Measurements from ENCODE around the gene PDE4D. TPM values are rescaled to one million over a fixed set of nuclear protein-coding genes. Genes with fewer than 3 reads are reported as not detected.

The PDE4D gene
- total RNA-seq, 1 experiment from 2014 or later = 3.3 TPM

DNA sequence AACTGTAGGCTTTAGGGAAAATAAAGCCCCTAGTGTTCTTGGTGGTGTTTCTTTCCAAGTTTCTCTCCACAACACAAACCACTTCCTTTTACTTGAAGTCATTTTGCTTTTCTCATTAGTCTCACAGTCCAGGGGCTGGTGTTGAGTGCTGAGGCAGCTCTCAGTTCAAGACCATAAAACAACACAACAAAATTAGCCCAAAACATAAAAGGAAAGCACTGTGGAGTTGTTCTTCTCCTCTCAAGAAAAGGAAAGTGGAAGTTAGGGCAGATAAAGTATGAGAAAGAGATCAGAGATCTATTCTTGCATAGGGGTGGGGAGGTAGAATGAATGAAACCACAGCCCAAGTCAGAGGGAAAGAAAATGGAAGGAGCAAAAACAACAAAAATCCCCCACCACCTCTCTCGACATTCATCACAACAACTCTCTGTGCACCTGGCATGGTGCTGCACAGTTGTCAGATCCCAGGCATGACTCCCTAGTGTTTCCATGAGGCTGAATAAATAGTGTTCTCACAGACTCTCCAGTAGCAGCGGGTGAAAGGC lies 740.8 kb downstream of the PDE4D start:
- Mint-ChIP-seq H3K27ac (no peak overlapping the region), H3K4me3 (no peak overlapping the region), H3K9me3 (no peaks in the 10 kb centered on the region), H3K4me1 (peaks cover 16% of the 10 kb centered on the region), H3K27me3 (ENCODE audit: low read depth) (peaks cover 11% of the 10 kb centered on the region), H3K36me3 (no peaks in the 10 kb centered on the region)
- ChIA-PET POLR2A (no interaction called here), CTCF (no interaction called here)
- TF ChIP-seq ESRRA (CRISPR knock-in tag; IDR thresholded peaks at IDR 0.05; ENCODE audit: borderline replicate concordance) (no peak), MXD4 (CRISPR knock-in tag; IDR thresholded peaks at IDR 0.05; ENCODE audit: borderline replicate concordance) (no peak), NR3C1 (CRISPR knock-in tag; conservative IDR thresholded peaks at IDR 0.05; ENCODE audit: low read depth) (no peak), ZBTB21 (CRISPR knock-in tag; IDR thresholded peaks at IDR 0.05; ENCODE audit: borderline replicate concordance) (no peak), SMAD3 (CRISPR knock-in tag; IDR thresholded peaks at IDR 0.05; ENCODE audit: borderline replicate concordance) (no peak), HMGA2 (CRISPR knock-in tag; IDR thresholded peaks at IDR 0.05) (no peak), ZNF423 (CRISPR knock-in tag; IDR thresholded peaks at IDR 0.05) (no peak), KAT7 (CRISPR knock-in tag; IDR thresholded peaks at IDR 0.05; ENCODE audit: borderline replicate concordance) (no peak), TP53 (CRISPR knock-in tag; IDR thresholded peaks at IDR 0.05) (no peak), TEAD4 (CRISPR knock-in tag; IDR thresholded peaks at IDR 0.05) (no peak), CBFB (CRISPR knock-in tag; IDR thresholded peaks at IDR 0.05; ENCODE audit: low read depth) (no peak)
- TF ChIP-seq, protein P1, sequence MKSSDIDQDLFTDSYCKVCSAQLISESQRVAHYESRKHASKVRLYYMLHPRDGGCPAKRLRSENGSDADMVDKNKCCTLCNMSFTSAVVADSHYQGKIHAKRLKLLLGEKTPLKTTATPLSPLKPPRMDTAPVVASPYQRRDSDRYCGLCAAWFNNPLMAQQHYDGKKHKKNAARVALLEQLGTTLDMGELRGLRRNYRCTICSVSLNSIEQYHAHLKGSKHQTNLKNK (CRISPR knock-in tag; IDR thresholded peaks at IDR 0.05) = no peak
- TF ChIP-seq, protein P2, sequence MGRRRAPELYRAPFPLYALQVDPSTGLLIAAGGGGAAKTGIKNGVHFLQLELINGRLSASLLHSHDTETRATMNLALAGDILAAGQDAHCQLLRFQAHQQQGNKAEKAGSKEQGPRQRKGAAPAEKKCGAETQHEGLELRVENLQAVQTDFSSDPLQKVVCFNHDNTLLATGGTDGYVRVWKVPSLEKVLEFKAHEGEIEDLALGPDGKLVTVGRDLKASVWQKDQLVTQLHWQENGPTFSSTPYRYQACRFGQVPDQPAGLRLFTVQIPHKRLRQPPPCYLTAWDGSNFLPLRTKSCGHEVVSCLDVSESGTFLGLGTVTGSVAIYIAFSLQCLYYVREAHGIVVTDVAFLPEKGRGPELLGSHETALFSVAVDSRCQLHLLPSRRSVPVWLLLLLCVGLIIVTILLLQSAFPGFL (CRISPR knock-in tag; IDR thresholded peaks at IDR 0.05; ENCODE audit: borderline replicate concordance) = no peak
- TF ChIP-seq, protein P3, sequence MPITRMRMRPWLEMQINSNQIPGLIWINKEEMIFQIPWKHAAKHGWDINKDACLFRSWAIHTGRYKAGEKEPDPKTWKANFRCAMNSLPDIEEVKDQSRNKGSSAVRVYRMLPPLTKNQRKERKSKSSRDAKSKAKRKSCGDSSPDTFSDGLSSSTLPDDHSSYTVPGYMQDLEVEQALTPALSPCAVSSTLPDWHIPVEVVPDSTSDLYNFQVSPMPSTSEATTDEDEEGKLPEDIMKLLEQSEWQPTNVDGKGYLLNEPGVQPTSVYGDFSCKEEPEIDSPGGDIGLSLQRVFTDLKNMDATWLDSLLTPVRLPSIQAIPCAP (CRISPR knock-in tag; IDR thresholded peaks at IDR 0.05) = no peak
- TF ChIP-seq, protein P4, sequence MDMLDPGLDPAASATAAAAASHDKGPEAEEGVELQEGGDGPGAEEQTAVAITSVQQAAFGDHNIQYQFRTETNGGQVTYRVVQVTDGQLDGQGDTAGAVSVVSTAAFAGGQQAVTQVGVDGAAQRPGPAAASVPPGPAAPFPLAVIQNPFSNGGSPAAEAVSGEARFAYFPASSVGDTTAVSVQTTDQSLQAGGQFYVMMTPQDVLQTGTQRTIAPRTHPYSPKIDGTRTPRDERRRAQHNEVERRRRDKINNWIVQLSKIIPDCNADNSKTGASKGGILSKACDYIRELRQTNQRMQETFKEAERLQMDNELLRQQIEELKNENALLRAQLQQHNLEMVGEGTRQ (CRISPR knock-in tag; IDR thresholded peaks at IDR 0.05) = no peak
- TF ChIP-seq, protein P5, sequence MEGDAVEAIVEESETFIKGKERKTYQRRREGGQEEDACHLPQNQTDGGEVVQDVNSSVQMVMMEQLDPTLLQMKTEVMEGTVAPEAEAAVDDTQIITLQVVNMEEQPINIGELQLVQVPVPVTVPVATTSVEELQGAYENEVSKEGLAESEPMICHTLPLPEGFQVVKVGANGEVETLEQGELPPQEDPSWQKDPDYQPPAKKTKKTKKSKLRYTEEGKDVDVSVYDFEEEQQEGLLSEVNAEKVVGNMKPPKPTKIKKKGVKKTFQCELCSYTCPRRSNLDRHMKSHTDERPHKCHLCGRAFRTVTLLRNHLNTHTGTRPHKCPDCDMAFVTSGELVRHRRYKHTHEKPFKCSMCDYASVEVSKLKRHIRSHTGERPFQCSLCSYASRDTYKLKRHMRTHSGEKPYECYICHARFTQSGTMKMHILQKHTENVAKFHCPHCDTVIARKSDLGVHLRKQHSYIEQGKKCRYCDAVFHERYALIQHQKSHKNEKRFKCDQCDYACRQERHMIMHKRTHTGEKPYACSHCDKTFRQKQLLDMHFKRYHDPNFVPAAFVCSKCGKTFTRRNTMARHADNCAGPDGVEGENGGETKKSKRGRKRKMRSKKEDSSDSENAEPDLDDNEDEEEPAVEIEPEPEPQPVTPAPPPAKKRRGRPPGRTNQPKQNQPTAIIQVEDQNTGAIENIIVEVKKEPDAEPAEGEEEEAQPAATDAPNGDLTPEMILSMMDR (IDR thresholded peaks at IDR 0.05) = no peak
- TF ChIP-seq, protein P6, sequence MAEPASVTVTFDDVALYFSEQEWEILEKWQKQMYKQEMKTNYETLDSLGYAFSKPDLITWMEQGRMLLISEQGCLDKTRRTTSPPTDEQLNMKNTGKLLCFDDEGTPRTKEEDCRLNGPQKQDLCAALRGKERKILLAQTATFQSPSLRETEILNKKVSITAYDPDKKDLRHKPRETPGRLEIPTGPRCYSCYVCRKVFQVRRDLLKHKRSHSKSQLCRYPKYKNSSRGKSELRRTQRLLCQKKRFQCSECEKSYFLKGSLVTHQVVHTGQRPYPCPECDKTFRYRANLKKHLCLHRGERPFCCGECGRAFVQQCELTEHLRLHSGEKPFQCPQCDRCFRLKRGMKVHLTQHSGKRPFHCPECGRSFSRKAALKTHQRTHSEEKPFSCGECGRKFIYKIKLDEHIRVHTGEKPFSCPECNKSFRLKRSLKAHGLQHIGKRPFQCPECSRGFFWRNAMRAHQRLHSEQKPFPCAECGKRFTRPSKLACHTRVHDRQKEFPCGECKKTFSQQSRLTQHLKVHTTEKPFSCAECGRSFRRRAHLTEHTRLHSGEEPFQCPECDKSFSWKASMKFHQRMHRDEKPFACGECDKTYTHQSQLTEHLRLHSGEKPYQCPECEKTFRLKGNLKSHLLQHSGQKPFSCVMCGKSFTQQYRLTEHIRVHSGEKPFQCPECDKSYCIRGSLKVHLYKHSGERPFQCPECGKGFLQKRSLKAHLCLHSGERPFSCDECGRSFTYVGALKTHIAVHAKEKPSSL (CRISPR knock-in tag; conservative IDR thresholded peaks at IDR 0.05) = no peak
- DNase-seq (ENCODE audit: low spot score) (no peak), ATAC-seq (no peak)

DNA sequence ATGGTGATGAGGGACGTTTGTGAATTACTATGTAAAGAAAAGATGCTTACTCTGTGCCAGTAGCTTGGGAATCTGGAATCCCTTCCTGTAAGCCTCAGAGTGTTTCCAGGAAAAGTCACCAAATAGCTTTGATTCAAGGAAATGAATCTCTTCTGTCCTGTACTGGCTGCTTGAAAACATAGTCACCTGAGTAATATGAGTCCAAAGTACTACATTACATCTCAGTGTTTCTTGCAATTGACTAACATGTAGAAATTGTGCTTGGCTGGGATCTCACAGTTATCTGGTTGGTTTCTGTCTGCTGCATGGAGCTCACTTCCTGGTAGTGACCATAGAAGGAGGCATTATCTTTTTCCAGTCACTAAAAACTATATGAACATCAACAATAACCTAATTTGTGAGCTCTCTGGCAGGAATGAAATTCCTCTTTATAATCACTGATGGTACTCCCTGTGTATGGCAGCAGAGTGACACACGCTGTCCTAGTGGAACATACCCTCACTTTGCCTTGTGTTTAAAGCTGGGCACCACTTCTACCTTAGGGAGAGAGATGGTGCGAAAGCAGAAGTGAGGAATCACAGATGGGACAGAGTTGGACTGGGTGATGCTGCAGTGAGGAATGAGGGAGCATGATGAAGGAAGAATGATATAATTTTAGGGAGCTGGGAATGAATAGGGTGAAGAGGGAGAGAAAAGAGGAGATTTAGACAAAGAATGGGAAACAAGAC lies 742.2 kb downstream of the PDE4D start:
- Mint-ChIP-seq H3K4me1 (peaks cover 13% of the 10 kb centered on the region), H3K4me3 (no peak overlapping the region), H3K36me3 (0 out of 2 replicates have a peak, but pooled peaks cover 3% of the 10 kb centered on the region), H3K27me3 (ENCODE audit: low read depth) (peaks cover 11% of the 10 kb centered on the region), H3K9me3 (peaks cover 4% of the 10 kb centered on the region), H3K27ac (no peak overlapping the region)
- ATAC-seq = no peak
- no peak for DNase-seq (ENCODE audit: low spot score)
- CTCF ChIA-PET = interaction anchor here (1.3 to 1.5 kb wide), 2 partner anchors 22 to 117 kb away, joined by 4 read pairs; no protein-coding TSS in a partner anchor
- POLR2A ChIA-PET = no interaction called here
- TF ChIP-seq, protein P2 (CRISPR knock-in tag; IDR thresholded peaks at IDR 0.05; ENCODE audit: borderline replicate concordance) = no peak
- no peak for TF ChIP-seq KAT7 (CRISPR knock-in tag; IDR thresholded peaks at IDR 0.05; ENCODE audit: borderline replicate concordance)
- TF ChIP-seq, protein P7, sequence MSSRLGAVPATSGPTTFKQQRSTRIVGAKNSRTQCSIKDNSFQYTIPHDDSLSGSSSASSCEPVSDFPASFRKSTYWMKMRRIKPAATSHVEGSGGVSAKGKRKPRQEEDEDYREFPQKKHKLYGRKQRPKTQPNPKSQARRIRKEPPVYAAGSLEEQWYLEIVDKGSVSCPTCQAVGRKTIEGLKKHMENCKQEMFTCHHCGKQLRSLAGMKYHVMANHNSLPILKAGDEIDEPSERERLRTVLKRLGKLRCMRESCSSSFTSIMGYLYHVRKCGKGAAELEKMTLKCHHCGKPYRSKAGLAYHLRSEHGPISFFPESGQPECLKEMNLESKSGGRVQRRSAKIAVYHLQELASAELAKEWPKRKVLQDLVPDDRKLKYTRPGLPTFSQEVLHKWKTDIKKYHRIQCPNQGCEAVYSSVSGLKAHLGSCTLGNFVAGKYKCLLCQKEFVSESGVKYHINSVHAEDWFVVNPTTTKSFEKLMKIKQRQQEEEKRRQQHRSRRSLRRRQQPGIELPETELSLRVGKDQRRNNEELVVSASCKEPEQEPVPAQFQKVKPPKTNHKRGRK (CRISPR knock-in tag; IDR thresholded peaks at IDR 0.05; ENCODE audit: borderline replicate concordance) = no peak
- no peak for TF ChIP-seq ZNF121 (CRISPR knock-in tag; IDR thresholded peaks at IDR 0.05)
- TF ChIP-seq, protein P6 (CRISPR knock-in tag; conservative IDR thresholded peaks at IDR 0.05) = no peak
